HCEC 1CT (cell line): ENCODE measurements around the gene GPR158.

Source experiments
- DNase-seq: peaks from one replicate; pipeline ENCODE4 v3.0.0-alpha.2; 2017

GPR158 gene

DNA sequence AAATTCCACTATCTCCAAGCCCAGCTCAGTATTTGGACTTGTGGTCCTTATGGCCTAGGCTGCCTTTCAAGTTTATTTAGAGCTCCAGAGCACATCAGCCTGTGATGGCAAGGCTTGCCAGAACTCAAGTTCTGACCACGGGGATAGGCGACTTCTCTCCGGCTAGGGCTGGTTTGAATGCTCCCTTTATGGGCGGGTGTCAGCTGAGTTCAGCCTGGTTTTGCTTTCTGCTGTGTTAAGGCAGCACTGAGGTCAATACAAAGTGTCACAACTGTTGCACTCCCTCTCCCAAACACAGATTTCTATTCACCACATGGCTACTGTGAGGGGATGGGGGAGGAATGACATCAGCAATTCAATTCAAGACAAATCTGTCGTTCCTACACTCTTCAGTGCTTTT is 441.1 kb downstream of the GPR158 start:
- no peak for DNase-seq

DNA sequence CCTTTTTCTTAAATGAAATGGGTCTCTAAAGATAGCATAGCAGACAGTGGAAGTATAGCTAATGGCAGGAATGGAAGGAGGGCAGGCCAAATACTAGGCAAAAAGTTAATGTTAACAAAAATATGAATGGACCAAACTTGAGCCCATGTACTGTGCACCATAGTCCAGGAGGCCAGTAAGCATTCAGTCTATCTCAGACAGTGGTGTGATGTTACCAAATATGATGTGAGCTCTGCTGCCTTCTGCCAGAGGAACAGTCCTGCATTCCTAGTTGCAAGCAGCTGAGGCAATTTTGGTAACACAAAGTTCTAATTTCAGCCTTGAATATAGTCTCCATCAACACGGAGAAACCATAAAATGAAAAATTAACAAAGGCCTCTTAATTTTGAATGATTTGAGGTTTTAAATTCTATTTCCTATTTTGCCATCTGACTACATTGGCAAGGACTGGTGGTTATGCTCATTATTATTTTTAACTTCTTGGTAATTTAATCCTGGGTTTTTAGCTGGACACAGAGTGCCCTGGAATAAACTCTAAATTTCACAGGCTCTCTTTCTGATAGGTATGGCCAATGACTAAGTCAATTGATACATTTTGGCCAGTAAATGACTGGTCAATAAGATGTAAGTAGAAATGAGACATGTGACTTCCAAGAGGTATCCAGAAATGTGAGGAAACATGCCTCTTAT is 442.2 kb downstream of the GPR158 start:
- no peak for DNase-seq

DNA sequence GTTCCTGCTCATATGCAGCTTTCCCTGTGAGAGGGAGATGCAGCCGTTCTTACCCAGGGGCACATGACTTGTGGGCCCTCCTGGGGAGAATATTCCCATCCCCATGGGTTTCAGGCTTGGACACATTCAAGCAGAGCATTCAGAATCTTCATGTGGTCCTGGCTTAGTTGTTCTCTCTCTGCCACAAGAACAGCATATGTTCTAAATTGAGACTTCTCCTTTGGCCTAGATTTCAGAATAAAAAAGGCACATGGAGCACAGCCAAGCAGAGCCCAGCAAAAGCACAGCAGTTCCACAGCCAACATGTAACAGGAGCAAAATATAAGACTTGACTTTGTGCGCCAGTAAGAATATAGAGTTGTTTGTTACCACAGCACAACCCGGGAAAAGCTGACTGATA is 452.8 kb downstream of the GPR158 start:
- DNase-seq, result no peak

DNA sequence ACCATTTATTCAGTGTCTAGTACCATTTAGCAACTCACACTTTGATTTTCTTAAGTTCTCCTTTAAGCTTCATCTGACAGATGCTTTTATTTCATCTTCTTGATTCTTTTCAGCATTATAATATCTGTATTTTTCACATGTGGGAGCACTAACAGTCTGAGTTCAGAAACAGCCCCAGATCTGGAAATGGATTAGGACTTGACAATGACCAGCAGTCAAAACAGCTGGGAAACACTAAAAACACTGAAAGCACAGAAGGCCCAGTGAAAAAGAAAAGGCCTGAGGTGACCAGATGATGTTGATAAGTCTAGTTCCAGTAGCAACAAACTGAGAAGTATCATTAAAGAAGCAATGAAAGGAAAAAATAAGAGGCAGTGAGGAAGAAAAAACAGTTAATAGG is 454.5 kb downstream of the GPR158 start:
- no peak for DNase-seq

DNA sequence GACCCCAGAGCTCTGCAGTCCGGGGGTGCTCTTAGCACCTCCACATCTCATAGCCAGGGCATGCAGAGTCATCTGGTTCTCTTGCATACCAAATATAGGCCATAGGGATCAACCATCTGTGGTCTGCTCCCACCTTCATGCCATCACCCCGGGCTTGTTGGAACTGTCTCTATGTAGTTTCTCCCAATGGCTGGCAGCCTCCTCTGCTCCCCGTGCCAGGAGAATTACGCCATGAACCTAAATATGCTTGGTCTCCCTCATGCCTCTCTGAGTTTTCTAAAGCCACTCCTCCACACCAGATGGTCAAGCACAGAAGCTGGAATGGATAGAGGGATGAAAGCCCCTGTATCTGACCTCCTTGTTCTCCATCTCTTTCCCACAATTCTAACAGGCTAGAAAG is 456.7 kb downstream of the GPR158 start:
- no peak for DNase-seq

DNA sequence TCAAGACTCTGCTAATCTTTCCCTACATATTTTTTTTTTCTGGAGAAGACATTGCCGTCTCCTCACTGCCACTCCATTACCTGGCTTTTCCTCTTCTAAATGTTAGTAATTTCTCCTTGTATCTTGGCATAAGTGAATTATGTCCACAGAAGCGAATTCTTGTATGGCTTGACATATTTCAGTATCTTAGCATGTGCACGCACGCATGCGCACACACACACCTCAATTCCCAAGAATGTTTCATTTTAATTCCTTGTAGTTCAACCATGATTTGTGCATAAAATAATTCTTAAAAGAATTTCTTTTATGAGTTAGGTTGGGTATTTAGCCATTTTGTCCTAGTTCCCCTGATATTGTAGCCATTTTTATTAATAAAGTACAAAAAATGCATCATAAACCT is 458.0 kb downstream of the GPR158 start:
- no peak for DNase-seq

DNA sequence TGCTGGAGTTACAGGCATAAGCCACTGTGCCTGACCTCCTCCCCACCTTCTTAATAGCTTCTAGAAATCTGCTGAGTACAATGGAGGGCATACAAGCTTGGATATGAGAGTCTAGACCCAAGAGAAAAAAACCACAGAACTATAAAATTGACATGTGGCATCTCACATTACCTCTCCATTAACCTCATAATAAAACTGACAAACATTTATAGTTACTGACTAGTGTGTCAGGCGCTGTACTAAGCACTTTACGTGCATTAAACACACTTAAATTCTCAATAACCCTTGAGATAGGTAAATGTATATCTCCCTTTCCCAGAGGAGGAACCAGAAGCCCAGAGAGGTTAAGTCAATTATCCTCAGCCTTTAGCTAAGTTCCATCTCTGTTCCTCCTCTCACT is 458.7 kb downstream of the GPR158 start:
- DNase-seq, result no peak

DNA sequence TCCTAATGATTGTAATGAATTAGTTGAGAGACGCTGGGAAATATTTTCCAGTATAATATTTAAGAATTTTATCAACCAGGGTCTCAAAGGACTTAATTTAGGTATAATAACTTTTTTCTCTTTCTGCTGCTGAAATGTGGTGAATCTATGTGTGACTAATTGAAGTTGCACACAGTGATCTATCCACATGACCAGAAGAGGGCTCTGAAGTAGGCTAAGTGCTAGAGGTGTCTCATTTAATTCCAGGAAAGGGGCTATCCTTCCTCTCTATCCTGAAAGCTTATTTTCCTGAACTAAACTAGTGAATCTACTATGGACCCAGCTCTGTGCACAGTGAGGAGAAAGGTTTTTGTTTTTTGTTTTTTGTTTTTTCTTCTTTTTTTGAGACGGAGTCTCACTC is 464.8 kb downstream of the GPR158 start:
- no peak for DNase-seq

DNA sequence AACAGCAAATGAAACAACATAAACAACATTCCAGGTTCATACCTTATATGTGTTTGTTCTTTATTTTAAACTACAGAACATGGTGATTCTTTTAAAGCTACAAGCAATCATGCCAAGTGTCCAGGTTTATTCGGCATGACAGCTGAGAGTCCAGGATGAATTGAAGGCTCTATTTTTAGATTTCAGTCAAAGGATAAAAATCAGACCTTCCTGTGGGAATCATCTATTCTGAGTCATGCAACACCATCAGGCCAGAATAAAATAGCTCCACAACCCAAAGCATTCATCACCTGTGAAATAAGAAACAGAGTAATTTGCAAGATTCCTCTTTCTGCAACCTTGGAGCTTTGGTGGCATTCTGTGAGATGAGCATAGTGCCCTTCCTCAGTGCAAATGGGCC is 466.8 kb downstream of the GPR158 start:
- no peak for DNase-seq

DNA sequence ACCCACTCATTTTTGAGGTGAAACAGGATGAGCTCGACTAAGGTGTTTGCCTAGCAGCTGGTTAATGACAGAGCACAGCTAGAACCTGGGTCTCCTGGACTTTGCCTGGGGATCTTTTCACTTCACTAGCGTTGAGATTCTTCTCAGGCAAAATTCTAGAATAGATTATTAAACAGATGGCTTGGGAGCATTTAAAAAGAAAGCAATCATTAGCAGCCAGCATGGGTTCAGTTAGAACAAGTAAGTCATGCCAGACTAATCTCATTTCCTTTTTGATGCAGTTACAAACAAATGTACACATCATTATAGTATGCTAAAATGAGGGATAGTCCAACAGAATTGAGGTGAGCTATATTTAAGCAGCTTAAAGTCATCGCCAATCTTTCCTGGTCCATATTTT is 467.9 kb downstream of the GPR158 start:
- DNase-seq, result no peak

DNA sequence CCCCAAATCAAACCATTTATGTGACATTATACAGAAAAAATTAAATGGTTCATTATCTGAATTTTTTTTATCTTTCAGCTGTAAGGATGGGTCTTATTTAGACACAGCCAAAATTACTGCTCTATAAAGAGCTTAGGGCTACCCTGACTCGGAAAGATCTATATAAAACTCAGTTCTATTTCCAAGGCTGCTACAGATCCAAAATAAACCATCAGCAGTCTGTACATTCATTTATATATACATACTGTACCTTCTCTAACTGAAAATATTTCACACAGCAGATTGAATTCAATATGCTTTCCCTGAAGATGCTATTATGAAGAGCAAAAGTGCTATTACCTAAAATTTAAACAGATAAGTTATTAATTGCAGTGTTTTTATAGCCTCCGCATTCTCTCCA is 471.6 kb downstream of the GPR158 start:
- DNase-seq, result no peak

DNA sequence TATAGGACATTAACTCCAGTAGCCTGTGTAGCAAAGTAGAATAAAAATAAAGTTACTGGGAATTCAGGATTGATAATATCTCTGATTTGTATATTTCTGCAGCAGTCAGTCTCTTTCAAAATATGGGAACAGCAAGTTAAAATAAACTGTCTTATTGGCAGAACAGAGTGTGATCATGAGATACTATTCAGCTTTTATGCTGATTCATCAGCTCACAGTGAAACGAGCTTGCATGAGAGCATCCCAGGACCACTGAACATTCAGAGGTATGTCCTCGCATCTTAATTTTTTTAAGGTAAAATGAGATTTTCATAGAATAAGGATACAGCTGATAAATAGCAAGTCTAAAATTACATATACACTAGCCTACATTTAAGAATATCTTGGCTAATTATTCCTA is 476.7 kb downstream of the GPR158 start:
- no peak for DNase-seq
